KG1 (cell line): ENCODE data around the gene FAM25A.
"Not testable (repeated sequence)": the region's sequence is repeated elsewhere in the genome, so short reads cannot be mapped to it uniquely, and the experiment has no call there.

Experiments used
- DNase-seq: peaks from one replicate; lab custom pipeline; 2025; lab: John Stamatoyannopoulos, UW

Gene FAM25A

GRCh38 chr10:87013528-87013927 lies 6.6 kb upstream of the FAM25A start:
- not testable (repeated sequence) for DNase-seq

- not testable (repeated sequence) for DNase-seq
Observed at GRCh38 chr10:87014986-87015716, 4.9 kb upstream of the FAM25A start.

GRCh38 chr10:87018127-87018526 lies 2.0 kb upstream of the FAM25A start:
- DNase-seq = not testable (repeated sequence)

- not testable (repeated sequence) for DNase-seq
Observed at GRCh38 chr10:87019066-87019465, 1.0 kb upstream of the FAM25A start.

GRCh38 chr10:87019504-87019903 lies 590 bp upstream of the FAM25A start:
- DNase-seq = not testable (repeated sequence)

GRCh38 chr10:87025285-87025958 lies 5.3 kb downstream of the FAM25A start:
- not testable (repeated sequence) for DNase-seq

- not testable (repeated sequence) for DNase-seq
Observed at GRCh38 chr10:87026747-87027508, 6.8 kb downstream of the FAM25A start.

- not testable (repeated sequence) for DNase-seq
Observed at GRCh38 chr10:87030419-87030818, 10.3 kb downstream of the FAM25A start.

GRCh38 chr10:87030912-87031635 lies 11.0 kb downstream of the FAM25A start:
- DNase-seq = no peak

GRCh38 chr10:87036623-87037022 lies 16.5 kb downstream of the FAM25A start:
- DNase-seq = no peak

GRCh38 chr10:87038286-87038717 lies 18.2 kb downstream of the FAM25A start:
- no peak for DNase-seq

GRCh38 chr10:87038786-87039185 lies 18.7 kb downstream of the FAM25A start:
- DNase-seq = no peak

- DNase-seq = not testable (repeated sequence)
Observed at GRCh38 chr10:87043579-87043978, 23.5 kb downstream of the FAM25A start.

GRCh38 chr10:87045434-87045938 lies 25.4 kb downstream of the FAM25A start:
- no peak for DNase-seq

GRCh38 chr10:87053111-87053510 lies 33.0 kb downstream of the FAM25A start:
- no peak for DNase-seq

GRCh38 chr10:87053577-87054181 lies 33.6 kb downstream of the FAM25A start:
- DNase-seq = no peak

GRCh38 chr10:87054373-87055295 lies 34.5 kb downstream of the FAM25A start:
- no peak for DNase-seq

GRCh38 chr10:87058171-87058570 lies 38.1 kb downstream of the FAM25A start:
- DNase-seq = no peak

- no peak for DNase-seq
Observed at GRCh38 chr10:87059401-87059800, 39.3 kb downstream of the FAM25A start.

- no peak for DNase-seq
Observed at GRCh38 chr10:87060280-87060928, 40.3 kb downstream of the FAM25A start.
